Mesenchymal stem cell (in vitro differentiated cells and primary cell): ENCODE data around the gene LRRC41.

Source experiments
- DNase-seq: peaks from one replicate; pipeline ENCODE4 v3.0.0-alpha.2; 2013
- H2AFZ ChIP-seq: one replicate; pipeline ENCODE4 v1.6.1; 2013; ENCODE audit warnings: low read depth, mild to moderate bottlenecking, control low read depth, inconsistent platforms, low read length, moderate library complexity
- H2AK5ac ChIP-seq: 2 replicates; pipeline ENCODE4 v1.6.1; 2013; ENCODE audit warnings: low read length, moderate library complexity, mild to moderate bottlenecking, inconsistent platforms; ENCODE audit not compliant: severe bottlenecking
- H2BK120ac ChIP-seq: one replicate; pipeline ENCODE4 v1.6.1; 2013; ENCODE audit warnings: low read depth, mild to moderate bottlenecking, inconsistent platforms, low read length, moderate library complexity
- H2BK12ac ChIP-seq, 2 experiments: one replicate each; pipeline ENCODE4 v1.6.1; 2013; ENCODE audit warnings: inconsistent platforms in 2 of 2, low read length in 2 of 2, mild to moderate bottlenecking in 2 of 2, moderate library complexity in 2 of 2, control low read depth in 1 of 2
- H2BK15ac ChIP-seq: one replicate; pipeline ENCODE4 v1.6.1; 2013; ENCODE audit warnings: mild to moderate bottlenecking, low read depth, inconsistent platforms; ENCODE audit not compliant: poor library complexity, severe bottlenecking
- H2BK5ac ChIP-seq: 2 replicates; pipeline ENCODE4 v1.6.1; 2013; ENCODE audit warnings: low read depth, mild to moderate bottlenecking, low read length, control low read depth, inconsistent platforms; ENCODE audit not compliant: poor library complexity, severe bottlenecking
- H3K14ac ChIP-seq, 2 experiments: one replicate each; pipeline ENCODE4 v1.6.1; 2013; ENCODE audit warnings: inconsistent platforms in 2 of 2, low read length in 2 of 2, control low read depth in 1 of 2, mild to moderate bottlenecking in 1 of 2, moderate library complexity in 1 of 2
- H3K18ac ChIP-seq, 2 experiments: one replicate each; pipeline ENCODE4 v1.6.1; 2013; ENCODE audit warnings: inconsistent platforms in 2 of 2, low read length in 2 of 2, control low read depth in 1 of 2, low read depth in 1 of 2, mild to moderate bottlenecking in 1 of 2
- H3K23ac ChIP-seq, 2 experiments: one replicate each; pipeline ENCODE4 v1.6.1; 2013; ENCODE audit warnings: inconsistent platforms in 2 of 2, low read length in 2 of 2, mild to moderate bottlenecking in 2 of 2, moderate library complexity in 2 of 2, control low read depth in 1 of 2
- H3K27ac ChIP-seq: 2 replicates; pipeline ENCODE4 v1.5.1; 2013; ENCODE audit warnings: mild to moderate bottlenecking, moderate library complexity, low read length, control low read depth, inconsistent platforms; ENCODE audit not compliant: poor library complexity, severe bottlenecking
- H3K27me3 ChIP-seq, 2 experiments: 2 replicates each; pipeline versions ENCODE4 v1.6.1 to v1.7.0; 2013; ENCODE audit warnings: low read length in 2 of 2, mild to moderate bottlenecking in 2 of 2, moderate library complexity in 2 of 2, control low read depth in 1 of 2, inconsistent platforms in 1 of 2; ENCODE audit not compliant: control insufficient read depth in 1 of 2, insufficient read depth in 1 of 2
- H3K36me3 ChIP-seq, 2 experiments: 2 replicates each; pipeline versions ENCODE4 v1.6.1 to v1.7.0; 2013; ENCODE audit warnings: low read length in 2 of 2, control low read depth in 1 of 2, inconsistent platforms in 1 of 2, low read depth in 1 of 2, mild to moderate bottlenecking in 1 of 2; ENCODE audit not compliant: insufficient read depth in 2 of 2, control insufficient read depth in 1 of 2
- H3K4ac ChIP-seq, 2 experiments: one replicate each; pipeline ENCODE4 v1.6.1; 2013; ENCODE audit warnings: inconsistent platforms in 2 of 2, low read length in 2 of 2, mild to moderate bottlenecking in 2 of 2, moderate library complexity in 2 of 2, control low read depth in 1 of 2, low read depth in 1 of 2
- H3K4me1 ChIP-seq: 2 replicates; pipeline ENCODE4 v1.6.1; 2013; ENCODE audit warnings: low read depth, low read length, control low read depth; ENCODE audit not compliant: control insufficient read depth, insufficient read depth
- H3K4me2 ChIP-seq: 2 replicates; pipeline ENCODE4 v1.6.1; 2013; ENCODE audit warnings: low read length, mild to moderate bottlenecking, inconsistent platforms; ENCODE audit not compliant: poor library complexity, severe bottlenecking
- H3K4me3 ChIP-seq, 2 experiments: 2 replicates each; pipeline versions ENCODE4 v1.5.1 to v1.7.0; 2013; ENCODE audit warnings: low read length in 2 of 2, mild to moderate bottlenecking in 2 of 2, control low read depth in 1 of 2, low read depth in 1 of 2; ENCODE audit not compliant: insufficient read depth in 1 of 2
- H3K79me1 ChIP-seq: replicated peaks from 2 replicates; pipeline ENCODE4 v1.6.1; 2013; ENCODE audit warnings: mild to moderate bottlenecking, control low read depth, low read length, inconsistent platforms; ENCODE audit not compliant: poor library complexity, severe bottlenecking
- H3K9ac ChIP-seq: 2 replicates; pipeline ENCODE4 v1.7.0; 2013; ENCODE audit warnings: mild to moderate bottlenecking, low read length, moderate library complexity
- H3K9me3 ChIP-seq: 2 replicates; pipeline ENCODE4 v1.7.0; 2013; ENCODE audit warnings: mild to moderate bottlenecking, low read length; ENCODE audit not compliant: control insufficient read depth
- H4K8ac ChIP-seq: one replicate; pipeline ENCODE4 v1.6.1; 2013; ENCODE audit warnings: inconsistent platforms, mild to moderate bottlenecking, low read length, moderate library complexity
- H4K91ac ChIP-seq: one replicate; pipeline ENCODE4 v1.6.1; 2013; ENCODE audit warnings: mild to moderate bottlenecking, low read length, inconsistent platforms
- WGBS: methylation state at CpG from one replicate; pipeline ENCODE4 v1.1.7; 2013; ENCODE audit warnings: mixed read lengths; 5-methylcytosine and 5-hydroxymethylcytosine counted together

LRRC41 gene

DNA sequence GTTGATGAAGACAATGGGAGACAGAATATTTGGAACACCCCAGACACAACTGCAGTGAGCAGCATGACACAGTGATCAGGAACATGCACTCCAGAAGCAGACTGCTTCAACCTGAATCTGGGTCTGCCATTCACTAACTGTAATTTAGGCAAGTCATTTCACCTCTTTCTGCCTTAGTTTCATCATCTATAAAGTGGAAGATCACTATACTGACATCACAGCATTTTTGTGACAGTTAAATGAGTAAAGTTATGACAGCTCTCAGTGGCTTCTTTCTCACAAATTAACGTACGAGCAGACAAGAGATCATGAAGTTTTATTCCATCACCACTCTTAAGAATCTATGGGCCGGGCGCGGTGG lies 14.3 kb downstream of the LRRC41 start:
- H3K36me3 ChIP-seq = peaks cover 35 to 70% of the 10 kb centered on the region in 2 experiments
- no peak overlapping the region for H3K14ac ChIP-seq
- H3K9me3 ChIP-seq = no peaks in the 10 kb centered on the region
- H3K18ac ChIP-seq = no peak overlapping the region
- peaks cover 15% of the 10 kb centered on the region for H3K4me1 ChIP-seq
- H3K79me1 ChIP-seq = peaks cover 21% of the 10 kb centered on the region
- no peak overlapping the region for H2BK5ac ChIP-seq
- no peaks in the 10 kb centered on the region for H3K27me3 ChIP-seq
- no peak overlapping the region for H3K4ac ChIP-seq
- no peak overlapping the region for H2AK5ac ChIP-seq
- H2BK120ac ChIP-seq = no peak overlapping the region
- H4K8ac ChIP-seq = no peak overlapping the region
- no peak overlapping the region for H2BK12ac ChIP-seq
- 97% methylated on average over 5 of the region's 5 CpGs for WGBS
- no peak for DNase-seq
- no peak overlapping the region for H3K4me3 ChIP-seq
- H3K4me2 ChIP-seq = no peak overlapping the region
- no peak overlapping the region for H2AFZ ChIP-seq
- no peak overlapping the region for H4K91ac ChIP-seq
- peak overlapping the region; percentile 34 for H3K9ac ChIP-seq
- no peak overlapping the region for H3K23ac ChIP-seq
- no peak overlapping the region for H2BK15ac ChIP-seq
- H3K27ac ChIP-seq = peak overlapping the region; percentile 75

DNA sequence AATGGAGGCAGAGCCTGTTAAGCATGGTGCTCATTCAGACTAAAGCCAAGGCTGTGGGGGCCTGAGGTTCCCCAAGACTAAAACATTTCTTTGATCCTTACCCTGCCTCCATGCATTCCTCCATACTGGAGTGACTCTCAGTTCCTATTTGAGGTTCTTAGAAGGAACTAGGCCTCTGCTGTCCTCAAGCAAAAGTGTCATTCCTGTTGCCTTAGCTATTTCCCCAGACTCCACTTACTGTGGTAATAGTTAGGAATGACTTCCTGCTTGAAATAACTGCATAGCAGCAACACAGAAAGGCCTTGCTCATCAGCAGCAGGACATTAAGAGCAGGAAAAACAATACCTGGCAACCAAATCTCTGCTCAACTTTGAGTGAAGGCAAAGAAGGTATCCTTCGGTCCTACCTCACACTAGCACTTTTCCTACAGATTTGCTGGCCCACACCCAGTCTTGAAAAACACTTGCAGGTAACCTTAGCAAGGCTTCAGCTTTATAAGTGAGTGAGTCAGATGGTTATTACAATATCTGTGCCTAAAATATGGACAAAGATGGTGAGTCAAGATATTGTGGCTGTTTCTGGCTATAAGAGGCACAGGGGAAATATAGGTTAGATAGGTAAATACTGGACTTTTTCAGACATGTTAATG lies 14.8 kb downstream of the LRRC41 start:
- H3K14ac ChIP-seq = no peak overlapping the region
- no CpG with 5 or more reads among the region's 1 CpG for WGBS
- peaks cover 30 to 70% of the 10 kb centered on the region in 2 experiments for H3K36me3 ChIP-seq
- no peak overlapping the region for H2BK15ac ChIP-seq
- H3K4me2 ChIP-seq = no peak overlapping the region
- H3K4me3 ChIP-seq = no peak overlapping the region
- DNase-seq = peak; percentile 85
- H3K9ac ChIP-seq = peak overlapping the region; percentile 34
- no peak overlapping the region for H4K91ac ChIP-seq
- H3K27me3 ChIP-seq = no peaks in the 10 kb centered on the region
- peak overlapping the region; percentile 75 for H3K27ac ChIP-seq
- peak overlapping the region; percentile 31 for H2AK5ac ChIP-seq
- peaks cover 15% of the 10 kb centered on the region for H3K4me1 ChIP-seq
- H4K8ac ChIP-seq = no peak overlapping the region
- no peak overlapping the region for H2BK120ac ChIP-seq
- no peak overlapping the region for H2AFZ ChIP-seq
- H3K4ac ChIP-seq = no peak overlapping the region
- peak overlapping the region in 1 of 2 experiments; percentile 27 for H3K18ac ChIP-seq
- H3K23ac ChIP-seq = no peak overlapping the region
- H3K79me1 ChIP-seq = peaks cover 19% of the 10 kb centered on the region
- H2BK5ac ChIP-seq = no peak overlapping the region
- no peaks in the 10 kb centered on the region for H3K9me3 ChIP-seq
- H2BK12ac ChIP-seq = no peak overlapping the region

DNA sequence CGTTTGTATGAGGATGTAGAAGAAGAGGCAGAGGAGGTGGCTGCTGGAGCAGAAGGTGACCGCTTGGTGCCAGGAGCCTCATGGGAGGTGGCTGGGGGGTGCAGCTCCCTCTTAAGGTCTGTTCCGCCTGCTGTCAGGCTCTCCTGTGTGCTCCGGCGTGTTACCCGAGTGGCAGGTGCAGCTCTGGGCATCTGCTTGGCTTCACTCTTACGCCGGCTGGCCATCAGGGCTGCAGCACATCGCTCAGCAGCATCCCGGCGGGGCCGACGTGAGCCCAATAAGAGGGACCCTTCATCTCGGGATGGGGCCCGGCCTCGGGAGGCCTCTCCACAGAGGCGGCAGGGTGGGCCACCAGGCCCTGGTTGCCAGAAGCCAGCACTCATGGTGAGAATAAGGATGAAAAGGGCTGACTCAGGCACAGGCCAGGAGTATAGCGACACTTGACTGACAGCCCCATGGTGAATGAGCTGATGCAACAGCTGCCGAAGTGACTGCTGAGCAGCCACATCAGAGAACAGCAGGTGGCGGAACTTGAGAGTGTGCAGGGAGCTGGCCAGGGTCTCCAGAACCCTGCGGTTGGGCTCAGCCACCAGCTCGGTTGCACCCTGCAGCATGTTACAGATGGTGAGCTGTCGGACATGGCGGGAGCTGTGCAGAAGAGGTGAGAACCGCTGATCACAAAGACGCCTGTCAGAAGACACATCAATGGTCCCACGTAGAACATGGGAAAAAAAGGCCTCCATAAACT lies 17.5 kb downstream of the LRRC41 start:
- Histone ChIP-seq H3K9me3 (no peaks in the 10 kb centered on the region), H2BK15ac (no peak overlapping the region), H3K4me1 (peaks cover 15% of the 10 kb centered on the region), H3K14ac (no peak overlapping the region), H2AFZ (no peak overlapping the region), H2BK5ac (no peak overlapping the region), H3K23ac (no peak overlapping the region), H3K4ac (no peak overlapping the region), H4K91ac (no peak overlapping the region), H3K36me3 (peaks cover 37 to 77% of the 10 kb centered on the region in 2 experiments), H4K8ac (no peak overlapping the region), H3K18ac (no peak overlapping the region), H3K79me1 (peaks cover 23% of the 10 kb centered on the region), H3K4me2 (no peak overlapping the region), H2BK120ac (no peak overlapping the region), H2AK5ac (no peak overlapping the region), H2BK12ac (no peak overlapping the region), H3K9ac (no peak overlapping the region), H3K27ac (no peak overlapping the region), H3K27me3 (no peaks in the 10 kb centered on the region), H3K4me3 (no peak overlapping the region)
- DNase-seq = no peak
- WGBS = 96% methylated on average over 27 of the region's 27 CpGs
